ENCODE results near the gene CD2BP2.

Gene CD2BP2

DNA sequence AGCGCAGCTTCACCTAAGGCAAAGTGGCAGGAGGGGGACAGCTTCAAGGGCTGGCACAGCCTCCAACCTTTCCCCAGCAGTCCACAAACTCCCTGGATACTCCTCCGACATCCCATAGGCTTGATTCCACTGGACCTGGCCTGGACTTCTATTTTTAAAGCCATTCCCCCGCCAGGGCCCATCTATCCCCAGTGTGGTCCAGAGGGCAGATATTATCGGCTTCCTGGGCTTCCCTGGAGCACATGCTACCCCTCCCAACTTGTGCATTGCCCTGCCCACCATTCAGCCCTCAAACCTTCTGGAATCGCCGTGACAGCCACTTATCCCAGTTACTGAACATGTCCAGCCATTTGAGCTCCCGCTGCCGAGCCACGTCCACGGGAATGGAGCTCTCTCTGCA, 10.1 kb upstream of the CD2BP2 start:
- Histone ChIP-seq H3K4me3 (ENCODE audit: low read length) (no peak overlapping the region), H3K27me3 (ENCODE audit: control insufficient read depth, insufficient read depth, low read length) (no peaks in the 10 kb centered on the region), H3K27ac (ENCODE audit: low read depth, low read length) (no peak overlapping the region), H3K9ac (ENCODE audit: low read length) (no peak overlapping the region), H3K4me1 (ENCODE audit: control insufficient read depth, insufficient read depth, low read length) (peaks cover 9% of the 10 kb centered on the region), H3K36me3 (ENCODE audit: control insufficient read depth, insufficient read depth, low read length) (peaks cover 9% of the 10 kb centered on the region)

DNA sequence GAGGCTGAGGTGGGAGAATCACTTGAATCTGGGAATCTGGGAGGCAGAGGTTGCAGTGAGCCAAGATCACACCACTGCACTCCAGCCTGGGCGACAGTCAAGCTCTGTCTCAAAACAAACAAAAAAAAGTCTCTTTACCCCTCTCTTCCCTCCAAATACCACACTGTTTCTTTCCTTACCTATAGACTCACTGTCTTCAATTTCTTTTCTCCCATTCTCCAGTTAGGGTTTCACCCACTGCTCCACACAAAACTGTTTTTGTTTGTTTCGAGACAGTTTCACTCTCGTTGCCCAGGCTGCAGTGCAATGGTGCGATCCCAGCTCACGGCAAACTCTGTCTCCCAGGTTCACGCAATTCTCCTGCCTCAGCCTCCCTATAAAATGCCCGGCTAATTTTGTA, 6.1 kb upstream of the CD2BP2 start:
- peaks cover 21% of the 10 kb centered on the region for H3K36me3 ChIP-seq (ENCODE audit: control insufficient read depth, insufficient read depth, low read length)
- H3K9ac ChIP-seq (ENCODE audit: low read length) = no peak overlapping the region
- no peak overlapping the region for H3K27ac ChIP-seq (ENCODE audit: low read depth, low read length)

GRCh38 chr16:30359871-30360170, 4.7 kb upstream of the CD2BP2 start:
- H3K9ac ChIP-seq (ENCODE audit: low read length) = no peak overlapping the region
- no peaks in the 10 kb centered on the region for H3K27me3 ChIP-seq (ENCODE audit: control insufficient read depth, insufficient read depth, low read length)
- no peak overlapping the region for H3K27ac ChIP-seq (ENCODE audit: low read depth, low read length)
- H3K36me3 ChIP-seq (ENCODE audit: control insufficient read depth, insufficient read depth, low read length) = peaks cover 21% of the 10 kb centered on the region
- no peak overlapping the region for H3K4me3 ChIP-seq (ENCODE audit: low read length)
- H3K4me1 ChIP-seq (ENCODE audit: control insufficient read depth, insufficient read depth, low read length) = peaks cover 14% of the 10 kb centered on the region

More for the DNA sequence above, 6.1 kb upstream of the CD2BP2 start:
- H3K27me3 ChIP-seq (ENCODE audit: control insufficient read depth, insufficient read depth, low read length) = no peaks in the 10 kb centered on the region
- H3K4me3 ChIP-seq (ENCODE audit: low read length) = no peak overlapping the region
- H3K4me1 ChIP-seq (ENCODE audit: control insufficient read depth, insufficient read depth, low read length) = peaks cover 6% of the 10 kb centered on the region

GRCh38 chr16:30358990-30359870, 4.1 kb upstream of the CD2BP2 start:
- Histone ChIP-seq H3K4me1 (ENCODE audit: control insufficient read depth, insufficient read depth, low read length) (peaks cover 18% of the 10 kb centered on the region), H3K4me3 (ENCODE audit: low read length) (no peak overlapping the region), H3K9ac (ENCODE audit: low read length) (no peak overlapping the region), H3K27ac (ENCODE audit: low read depth, low read length) (no peak overlapping the region), H3K27me3 (ENCODE audit: control insufficient read depth, insufficient read depth, low read length) (no peaks in the 10 kb centered on the region), H3K36me3 (ENCODE audit: control insufficient read depth, insufficient read depth, low read length) (peaks cover 18% of the 10 kb centered on the region)

DNA sequence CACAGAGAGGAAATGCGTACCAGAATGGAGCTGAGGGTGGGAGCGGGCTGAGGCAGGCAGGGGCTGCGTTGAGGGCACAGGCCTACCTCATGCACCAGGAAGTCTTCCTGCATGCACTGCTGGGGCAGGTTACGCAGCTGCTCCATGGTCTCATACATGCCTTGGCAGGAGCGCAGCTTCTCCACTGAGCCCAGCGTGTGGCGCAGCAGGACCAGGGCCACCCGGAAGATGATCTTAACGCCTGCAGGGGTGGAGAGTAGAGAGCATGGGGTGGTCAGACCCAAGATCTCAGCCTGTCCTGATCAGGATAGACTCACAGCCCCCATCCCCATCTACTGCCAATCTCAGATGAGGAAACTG, 3.4 kb upstream of the CD2BP2 start:
- H3K9ac ChIP-seq (ENCODE audit: low read length) = no peak overlapping the region
- H3K27ac ChIP-seq (ENCODE audit: low read depth, low read length) = no peak overlapping the region
- no peak overlapping the region for H3K4me3 ChIP-seq (ENCODE audit: low read length)
- H3K36me3 ChIP-seq (ENCODE audit: control insufficient read depth, insufficient read depth, low read length) = peaks cover 18% of the 10 kb centered on the region
- H3K4me1 ChIP-seq (ENCODE audit: control insufficient read depth, insufficient read depth, low read length) = peaks cover 22% of the 10 kb centered on the region
- no peaks in the 10 kb centered on the region for H3K27me3 ChIP-seq (ENCODE audit: control insufficient read depth, insufficient read depth, low read length)

DNA sequence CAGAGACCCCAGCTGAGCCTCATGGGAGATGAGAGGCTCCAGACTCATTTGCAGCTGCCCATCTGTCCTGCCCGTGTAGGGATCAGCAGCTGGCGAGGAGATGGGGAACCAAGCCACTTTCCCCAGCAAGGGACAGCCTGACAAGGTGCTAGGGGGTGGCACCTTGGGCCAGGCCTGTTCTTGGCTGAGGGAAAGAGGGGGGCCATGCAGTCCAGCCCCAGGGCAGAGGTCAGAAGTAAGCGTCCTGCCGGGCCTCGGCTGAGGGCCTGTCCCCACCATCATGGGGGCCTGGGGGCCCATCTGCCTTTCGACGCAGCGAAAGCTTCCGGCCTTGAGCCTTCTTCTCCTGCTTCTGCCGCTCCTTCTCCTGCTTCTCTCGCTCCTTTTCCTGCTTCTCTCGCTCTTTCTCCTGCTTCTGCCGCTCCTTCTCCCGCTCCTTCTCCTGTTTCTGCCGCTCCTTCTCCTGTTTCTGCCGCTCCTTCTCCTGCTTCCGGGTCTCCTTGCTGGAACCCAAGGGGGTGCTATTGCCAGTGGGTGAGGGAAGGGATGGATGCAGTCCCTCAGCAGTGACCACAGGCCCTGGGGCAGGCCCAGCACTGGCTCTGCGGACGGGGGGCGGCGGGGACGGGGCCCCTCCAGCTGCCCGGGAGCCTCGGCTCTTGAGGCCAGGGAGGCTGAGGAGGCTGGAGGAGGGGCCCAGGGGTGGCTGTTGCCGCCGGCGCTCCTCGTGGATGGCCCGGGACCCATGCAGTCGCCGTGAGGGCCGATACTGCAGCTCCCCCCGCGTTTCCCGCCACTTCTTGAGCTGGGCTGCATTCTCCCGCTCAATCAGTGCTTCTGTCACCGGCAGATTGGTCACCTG, 2.8 kb upstream of the CD2BP2 start:
- Histone ChIP-seq H3K36me3 (ENCODE audit: control insufficient read depth, insufficient read depth, low read length) (peaks cover 20% of the 10 kb centered on the region), H3K27me3 (ENCODE audit: control insufficient read depth, insufficient read depth, low read length) (no peaks in the 10 kb centered on the region), H3K9ac (ENCODE audit: low read length) (no peak overlapping the region), H3K4me3 (ENCODE audit: low read length) (no peak overlapping the region), H3K4me1 (ENCODE audit: control insufficient read depth, insufficient read depth, low read length) (peaks cover 24% of the 10 kb centered on the region), H3K27ac (ENCODE audit: low read depth, low read length) (no peak overlapping the region)

DNA sequence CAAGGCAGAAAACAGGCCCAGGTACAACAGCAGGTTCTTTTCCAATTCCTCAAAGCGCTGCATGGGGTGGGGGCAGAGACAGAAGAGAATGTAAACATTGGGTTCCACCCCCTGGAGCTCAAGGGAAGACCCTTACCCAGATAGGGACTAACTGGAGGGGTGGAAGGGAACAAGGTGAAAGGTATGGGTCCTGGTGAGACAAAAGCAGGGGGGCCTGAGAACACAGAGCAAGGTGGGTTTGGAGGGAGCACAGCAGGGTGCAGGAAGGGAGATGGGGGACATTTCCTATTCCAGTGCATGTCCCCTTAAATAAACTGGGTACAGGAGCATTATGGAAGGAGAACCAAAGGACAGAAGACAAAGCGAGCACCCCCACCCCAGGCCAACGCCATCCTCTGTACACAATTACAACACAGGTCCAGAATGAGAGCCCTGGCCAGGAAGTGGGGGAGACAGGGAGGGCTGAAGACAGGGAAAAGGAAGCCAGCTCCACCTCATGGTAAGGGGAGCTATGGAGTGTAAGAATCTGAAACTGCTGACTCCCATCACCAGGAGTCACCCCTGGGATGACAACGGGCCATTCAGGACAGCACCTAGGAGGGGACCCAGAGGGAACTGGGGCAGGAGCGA, 2.1 kb upstream of the CD2BP2 start:
- no peaks in the 10 kb centered on the region for H3K27me3 ChIP-seq (ENCODE audit: control insufficient read depth, insufficient read depth, low read length)
- no peak overlapping the region for H3K27ac ChIP-seq (ENCODE audit: low read depth, low read length)
- no peak overlapping the region for H3K4me3 ChIP-seq (ENCODE audit: low read length)
- H3K9ac ChIP-seq (ENCODE audit: low read length) = no peak overlapping the region
- H3K36me3 ChIP-seq (ENCODE audit: control insufficient read depth, insufficient read depth, low read length) = peaks cover 23% of the 10 kb centered on the region
- peaks cover 30% of the 10 kb centered on the region for H3K4me1 ChIP-seq (ENCODE audit: control insufficient read depth, insufficient read depth, low read length)

DNA sequence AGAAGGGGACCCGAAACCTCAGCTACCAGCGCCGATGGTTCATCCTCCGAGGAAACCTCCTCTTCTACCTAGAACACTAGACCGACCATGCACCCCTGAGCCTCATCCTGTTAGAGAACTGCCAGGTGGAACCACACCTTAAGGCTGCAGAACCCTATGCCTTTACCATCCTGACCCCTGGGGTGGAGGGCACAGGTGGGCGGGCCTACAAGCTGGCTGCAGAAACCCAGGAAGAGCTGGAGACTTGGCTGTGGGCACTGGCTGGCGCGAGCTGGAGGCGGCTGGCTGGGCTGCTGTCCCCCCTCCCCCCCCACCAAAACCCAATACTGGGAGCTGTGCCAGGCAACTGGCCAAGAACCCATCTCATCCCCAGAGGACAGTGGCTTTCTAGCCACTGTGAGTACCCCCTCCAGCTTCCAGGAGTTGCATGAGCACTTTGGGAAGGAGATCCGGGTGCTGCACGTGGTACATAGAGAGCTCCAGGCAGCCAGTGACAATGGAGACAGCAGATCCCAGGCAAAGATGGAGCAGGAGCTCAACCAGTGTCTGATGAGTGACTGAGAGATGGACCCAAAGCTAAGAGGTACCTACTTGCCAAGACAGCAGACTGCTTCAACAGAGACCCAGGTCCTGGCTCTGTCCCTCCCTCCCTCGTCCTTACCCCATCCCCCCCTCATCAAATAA, 1.4 kb upstream of the CD2BP2 start:
- peak overlapping the region; percentile 95 for H3K27ac ChIP-seq (ENCODE audit: low read depth, low read length)
- H3K4me3 ChIP-seq (ENCODE audit: low read length) = peak overlapping the region; percentile 93
- H3K27me3 ChIP-seq (ENCODE audit: control insufficient read depth, insufficient read depth, low read length) = no peaks in the 10 kb centered on the region
- peaks cover 36% of the 10 kb centered on the region for H3K4me1 ChIP-seq (ENCODE audit: control insufficient read depth, insufficient read depth, low read length)
- H3K9ac ChIP-seq (ENCODE audit: low read length) = peak overlapping the region; percentile 96
- H3K36me3 ChIP-seq (ENCODE audit: control insufficient read depth, insufficient read depth, low read length) = peaks cover 26% of the 10 kb centered on the region

GRCh38 chr16:30355954-30356308, 823 bp upstream of the CD2BP2 start:
- Histone ChIP-seq H3K4me3 (ENCODE audit: low read length) (peak overlapping the region; percentile 93), H3K9ac (ENCODE audit: low read length) (peak overlapping the region; percentile 96), H3K36me3 (ENCODE audit: control insufficient read depth, insufficient read depth, low read length) (peaks cover 28% of the 10 kb centered on the region), H3K4me1 (ENCODE audit: control insufficient read depth, insufficient read depth, low read length) (peaks cover 37% of the 10 kb centered on the region), H3K27ac (ENCODE audit: low read depth, low read length) (peak overlapping the region; percentile 95), H3K27me3 (ENCODE audit: control insufficient read depth, insufficient read depth, low read length) (no peaks in the 10 kb centered on the region)

- Histone ChIP-seq H3K36me3 (ENCODE audit: control insufficient read depth, insufficient read depth, low read length) (peaks cover 28% of the 10 kb centered on the region), H3K4me1 (ENCODE audit: control insufficient read depth, insufficient read depth, low read length) (peaks cover 37% of the 10 kb centered on the region), H3K9ac (ENCODE audit: low read length) (peak overlapping the region; percentile 94), H3K27ac (ENCODE audit: low read depth, low read length) (peak overlapping the region; percentile 90), H3K27me3 (ENCODE audit: control insufficient read depth, insufficient read depth, low read length) (no peaks in the 10 kb centered on the region), H3K4me3 (ENCODE audit: low read length) (peak overlapping the region; percentile 97)
Measured at GRCh38 chr16:30354423-30355143, 525 bp downstream of the CD2BP2 start.

DNA sequence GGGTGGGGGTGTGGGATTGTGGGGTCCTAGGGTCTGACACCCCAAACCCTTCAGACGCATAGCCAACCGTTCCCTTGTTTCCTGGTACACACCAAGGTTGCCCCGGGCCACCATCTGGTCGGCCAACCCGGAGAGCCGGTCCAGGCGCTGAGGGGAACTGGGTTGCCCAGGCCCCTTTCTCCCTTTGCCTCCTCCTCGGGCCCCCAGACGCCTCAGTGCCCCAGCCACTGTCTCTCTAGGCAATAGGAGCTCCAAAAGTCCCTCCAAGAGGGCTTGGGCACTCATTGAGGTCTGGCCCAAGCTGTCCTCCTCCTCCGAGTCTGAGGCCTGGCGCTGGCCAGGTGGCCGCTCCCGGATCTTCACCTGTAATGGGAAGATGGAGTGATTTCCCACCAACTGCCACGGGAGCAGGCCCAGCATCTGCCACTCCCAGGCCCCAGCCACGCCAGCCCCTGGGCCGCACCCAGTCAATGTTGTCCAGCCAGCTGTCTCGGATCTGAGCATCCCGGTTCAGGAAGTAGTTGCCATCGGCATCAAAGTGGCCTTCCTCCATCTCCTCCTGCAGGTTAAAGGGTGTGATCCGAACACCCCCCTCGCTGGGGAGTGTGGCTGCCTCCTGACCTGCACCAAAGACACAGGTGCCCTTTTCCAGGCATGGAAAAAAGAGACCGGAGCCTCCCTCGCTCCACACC, 1.5 kb downstream of the CD2BP2 start:
- peak overlapping the region; percentile 97 for H3K4me3 ChIP-seq (ENCODE audit: low read length)
- peak overlapping the region; percentile 90 for H3K27ac ChIP-seq (ENCODE audit: low read depth, low read length)
- peaks cover 37% of the 10 kb centered on the region for H3K4me1 ChIP-seq (ENCODE audit: control insufficient read depth, insufficient read depth, low read length)
- H3K9ac ChIP-seq (ENCODE audit: low read length) = no peak overlapping the region
- H3K36me3 ChIP-seq (ENCODE audit: control insufficient read depth, insufficient read depth, low read length) = peaks cover 21% of the 10 kb centered on the region
- H3K27me3 ChIP-seq (ENCODE audit: control insufficient read depth, insufficient read depth, low read length) = no peaks in the 10 kb centered on the region

Data from rectal smooth muscle tissue (tissue), 1 donor.